Measurements from ENCODE around the gene GOLGA6A.

GOLGA6A gene

DNA sequence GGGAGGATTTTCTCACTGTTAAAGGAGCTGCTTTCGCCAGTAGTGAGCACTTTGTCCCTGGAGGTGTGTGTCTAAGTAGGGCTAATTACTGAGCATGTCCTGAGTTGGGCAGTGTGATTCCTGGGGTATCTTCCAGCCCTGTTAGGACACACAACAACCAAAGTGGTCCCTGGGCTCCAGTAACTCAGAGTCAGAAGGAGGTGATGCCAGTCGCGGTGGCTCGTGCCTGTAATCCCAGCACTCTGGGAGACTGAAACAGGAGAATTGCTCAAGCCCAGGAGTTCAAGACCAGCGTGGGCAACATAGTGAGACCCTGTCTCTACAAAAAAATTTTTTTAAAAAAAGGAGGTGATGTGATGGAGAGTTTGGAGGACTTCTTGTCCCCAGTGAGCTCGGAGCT lies 50.3 kb downstream of the GOLGA6A start:
- DNase-seq (ENCODE audit: low spot score) (no peak), ATAC-seq (ENCODE audit: low read depth) (no peak)
- Histone ChIP-seq H3K9me3 (ENCODE audit: severe bottlenecking) (no peaks in the 10 kb centered on the region), H3K4me1 (ENCODE audit: insufficient read depth, poor library complexity, severe bottlenecking) (no peaks in the 10 kb centered on the region), H3K4me3 (ENCODE audit: severe bottlenecking) (no peak overlapping the region), H3K27me3 (ENCODE audit: insufficient read depth, poor library complexity, severe bottlenecking) (no peaks in the 10 kb centered on the region), H3K27ac (ENCODE audit: poor library complexity, severe bottlenecking) (no peak overlapping the region), H3K36me3 (ENCODE audit: low read depth) (peaks cover 63% of the 10 kb centered on the region)
- TF ChIP-seq, protein P1, sequence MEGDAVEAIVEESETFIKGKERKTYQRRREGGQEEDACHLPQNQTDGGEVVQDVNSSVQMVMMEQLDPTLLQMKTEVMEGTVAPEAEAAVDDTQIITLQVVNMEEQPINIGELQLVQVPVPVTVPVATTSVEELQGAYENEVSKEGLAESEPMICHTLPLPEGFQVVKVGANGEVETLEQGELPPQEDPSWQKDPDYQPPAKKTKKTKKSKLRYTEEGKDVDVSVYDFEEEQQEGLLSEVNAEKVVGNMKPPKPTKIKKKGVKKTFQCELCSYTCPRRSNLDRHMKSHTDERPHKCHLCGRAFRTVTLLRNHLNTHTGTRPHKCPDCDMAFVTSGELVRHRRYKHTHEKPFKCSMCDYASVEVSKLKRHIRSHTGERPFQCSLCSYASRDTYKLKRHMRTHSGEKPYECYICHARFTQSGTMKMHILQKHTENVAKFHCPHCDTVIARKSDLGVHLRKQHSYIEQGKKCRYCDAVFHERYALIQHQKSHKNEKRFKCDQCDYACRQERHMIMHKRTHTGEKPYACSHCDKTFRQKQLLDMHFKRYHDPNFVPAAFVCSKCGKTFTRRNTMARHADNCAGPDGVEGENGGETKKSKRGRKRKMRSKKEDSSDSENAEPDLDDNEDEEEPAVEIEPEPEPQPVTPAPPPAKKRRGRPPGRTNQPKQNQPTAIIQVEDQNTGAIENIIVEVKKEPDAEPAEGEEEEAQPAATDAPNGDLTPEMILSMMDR (IDR thresholded peaks at IDR 0.05; ENCODE audit: poor library complexity, severe bottlenecking): no peak

DNA sequence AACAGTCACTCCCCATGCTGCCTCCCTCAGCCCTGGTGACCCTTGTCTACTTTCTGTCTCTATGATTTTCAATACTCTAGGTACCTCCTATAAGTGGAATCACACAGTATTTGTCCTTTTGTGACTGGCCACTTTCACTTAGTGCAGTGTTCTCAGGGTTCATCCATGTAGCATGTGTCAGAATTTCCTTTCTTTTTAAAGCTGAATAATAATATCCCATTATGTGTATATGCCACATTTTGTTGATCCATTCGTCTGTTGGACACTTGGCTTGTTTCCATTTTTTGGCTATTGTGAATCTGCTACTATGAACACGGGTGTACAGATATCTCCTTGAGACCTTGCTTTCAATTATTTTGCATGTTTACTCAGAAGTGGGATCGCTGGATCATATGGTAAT lies 53.7 kb downstream of the GOLGA6A start:
- Histone ChIP-seq H3K27ac (ENCODE audit: poor library complexity, severe bottlenecking) (no peak overlapping the region), H3K4me1 (ENCODE audit: insufficient read depth, poor library complexity, severe bottlenecking) (no peaks in the 10 kb centered on the region), H3K9me3 (ENCODE audit: severe bottlenecking) (no peaks in the 10 kb centered on the region), H3K4me3 (ENCODE audit: severe bottlenecking) (no peak overlapping the region), H3K27me3 (ENCODE audit: insufficient read depth, poor library complexity, severe bottlenecking) (no peaks in the 10 kb centered on the region), H3K36me3 (ENCODE audit: low read depth) (peaks cover 82% of the 10 kb centered on the region)
- no peak for ATAC-seq (ENCODE audit: low read depth)
- no peak for DNase-seq (ENCODE audit: low spot score)
- TF ChIP-seq, protein P1 (IDR thresholded peaks at IDR 0.05; ENCODE audit: poor library complexity, severe bottlenecking): no peak

DNA sequence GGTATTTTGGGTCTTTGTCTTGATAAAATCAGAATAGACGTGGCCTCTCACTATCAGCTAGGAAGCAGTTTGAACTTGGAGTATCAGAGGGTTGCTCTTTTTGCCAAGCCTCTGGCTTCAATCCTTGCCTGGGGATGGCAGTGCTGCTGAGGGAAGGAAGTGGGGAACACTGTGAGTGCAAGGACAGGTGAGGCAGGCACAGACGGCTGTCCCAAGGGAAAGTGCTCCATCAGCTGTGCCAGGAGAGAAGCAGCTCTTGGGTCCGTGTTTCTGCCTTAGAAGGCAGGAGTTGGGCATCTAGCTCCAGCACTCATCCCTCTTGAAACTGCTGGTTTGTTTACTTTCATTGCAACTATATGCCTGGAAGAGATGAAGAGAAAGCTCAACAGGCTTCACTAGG lies 54.7 kb downstream of the GOLGA6A start:
- Histone ChIP-seq H3K27me3 (ENCODE audit: insufficient read depth, poor library complexity, severe bottlenecking) (no peaks in the 10 kb centered on the region), H3K27ac (ENCODE audit: poor library complexity, severe bottlenecking) (no peak overlapping the region), H3K36me3 (ENCODE audit: low read depth) (peaks cover 82% of the 10 kb centered on the region), H3K4me3 (ENCODE audit: severe bottlenecking) (no peak overlapping the region), H3K4me1 (ENCODE audit: insufficient read depth, poor library complexity, severe bottlenecking) (no peaks in the 10 kb centered on the region), H3K9me3 (ENCODE audit: severe bottlenecking) (no peaks in the 10 kb centered on the region)
- TF ChIP-seq, protein P1 (IDR thresholded peaks at IDR 0.05; ENCODE audit: poor library complexity, severe bottlenecking): no peak
- DNase-seq (ENCODE audit: low spot score): no peak
- ATAC-seq (ENCODE audit: low read depth): no peak

DNA sequence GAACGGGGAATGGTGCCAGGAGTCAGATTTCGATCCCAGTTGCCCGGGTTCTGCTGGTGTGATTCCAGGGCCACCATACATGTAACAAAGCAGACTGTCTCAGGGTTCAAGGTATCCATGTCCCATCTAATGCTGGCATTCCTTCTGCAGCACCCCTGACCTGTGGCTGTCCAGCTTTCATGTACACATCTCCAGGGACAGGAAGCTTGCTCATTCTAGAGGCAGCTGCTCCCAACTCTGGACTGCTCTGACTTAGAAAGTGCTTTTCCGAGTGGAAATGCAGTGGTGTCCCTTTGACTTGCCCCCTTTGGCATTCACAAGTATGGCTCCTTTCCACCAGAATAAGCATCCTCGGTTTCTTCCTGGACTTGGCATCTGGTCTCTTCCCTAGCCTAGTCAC lies 56.9 kb downstream of the GOLGA6A start:
- no peak overlapping the region for H3K27ac ChIP-seq (ENCODE audit: poor library complexity, severe bottlenecking)
- TF ChIP-seq, protein P1 (IDR thresholded peaks at IDR 0.05; ENCODE audit: poor library complexity, severe bottlenecking): no peak
- DNase-seq (ENCODE audit: low spot score): no peak
- no peak for ATAC-seq (ENCODE audit: low read depth)
- no peaks in the 10 kb centered on the region for H3K27me3 ChIP-seq (ENCODE audit: insufficient read depth, poor library complexity, severe bottlenecking)
- no peaks in the 10 kb centered on the region for H3K9me3 ChIP-seq (ENCODE audit: severe bottlenecking)
- peaks cover 80% of the 10 kb centered on the region for H3K36me3 ChIP-seq (ENCODE audit: low read depth)
- no peak overlapping the region for H3K4me3 ChIP-seq (ENCODE audit: severe bottlenecking)
- no peaks in the 10 kb centered on the region for H3K4me1 ChIP-seq (ENCODE audit: insufficient read depth, poor library complexity, severe bottlenecking)

DNA sequence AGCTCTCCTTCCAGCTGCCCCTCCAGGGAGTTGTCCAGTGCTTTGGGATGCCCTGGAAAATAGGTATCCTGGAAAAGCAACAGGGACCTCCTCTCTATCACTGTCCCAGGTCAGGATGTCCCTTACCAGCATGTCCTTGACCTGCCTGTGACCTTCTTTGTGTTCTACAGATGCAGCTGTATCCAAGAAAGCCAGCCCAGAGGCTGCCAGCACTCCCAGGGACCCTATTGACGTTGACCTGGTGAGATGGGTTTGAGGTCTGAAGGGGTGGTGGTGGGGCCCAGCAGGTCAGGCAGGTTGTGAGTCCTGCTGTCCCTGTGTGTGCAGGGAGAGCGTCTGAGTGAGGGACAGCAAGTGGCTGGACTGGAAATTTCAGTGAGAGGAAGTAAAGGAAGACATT lies 57.7 kb downstream of the GOLGA6A start:
- peaks cover 82% of the 10 kb centered on the region for H3K36me3 ChIP-seq (ENCODE audit: low read depth)
- H3K4me3 ChIP-seq (ENCODE audit: severe bottlenecking): no peak overlapping the region
- H3K27ac ChIP-seq (ENCODE audit: poor library complexity, severe bottlenecking): no peak overlapping the region
- DNase-seq (ENCODE audit: low spot score): no peak
- H3K4me1 ChIP-seq (ENCODE audit: insufficient read depth, poor library complexity, severe bottlenecking): no peaks in the 10 kb centered on the region
- no peaks in the 10 kb centered on the region for H3K27me3 ChIP-seq (ENCODE audit: insufficient read depth, poor library complexity, severe bottlenecking)
- no peaks in the 10 kb centered on the region for H3K9me3 ChIP-seq (ENCODE audit: severe bottlenecking)
- ATAC-seq (ENCODE audit: low read depth): no peak
- TF ChIP-seq, protein P1 (IDR thresholded peaks at IDR 0.05; ENCODE audit: poor library complexity, severe bottlenecking): no peak

Data from RWPE2 (cell line).